Measurements from ENCODE around the gene TMEM184B.

DNA sequence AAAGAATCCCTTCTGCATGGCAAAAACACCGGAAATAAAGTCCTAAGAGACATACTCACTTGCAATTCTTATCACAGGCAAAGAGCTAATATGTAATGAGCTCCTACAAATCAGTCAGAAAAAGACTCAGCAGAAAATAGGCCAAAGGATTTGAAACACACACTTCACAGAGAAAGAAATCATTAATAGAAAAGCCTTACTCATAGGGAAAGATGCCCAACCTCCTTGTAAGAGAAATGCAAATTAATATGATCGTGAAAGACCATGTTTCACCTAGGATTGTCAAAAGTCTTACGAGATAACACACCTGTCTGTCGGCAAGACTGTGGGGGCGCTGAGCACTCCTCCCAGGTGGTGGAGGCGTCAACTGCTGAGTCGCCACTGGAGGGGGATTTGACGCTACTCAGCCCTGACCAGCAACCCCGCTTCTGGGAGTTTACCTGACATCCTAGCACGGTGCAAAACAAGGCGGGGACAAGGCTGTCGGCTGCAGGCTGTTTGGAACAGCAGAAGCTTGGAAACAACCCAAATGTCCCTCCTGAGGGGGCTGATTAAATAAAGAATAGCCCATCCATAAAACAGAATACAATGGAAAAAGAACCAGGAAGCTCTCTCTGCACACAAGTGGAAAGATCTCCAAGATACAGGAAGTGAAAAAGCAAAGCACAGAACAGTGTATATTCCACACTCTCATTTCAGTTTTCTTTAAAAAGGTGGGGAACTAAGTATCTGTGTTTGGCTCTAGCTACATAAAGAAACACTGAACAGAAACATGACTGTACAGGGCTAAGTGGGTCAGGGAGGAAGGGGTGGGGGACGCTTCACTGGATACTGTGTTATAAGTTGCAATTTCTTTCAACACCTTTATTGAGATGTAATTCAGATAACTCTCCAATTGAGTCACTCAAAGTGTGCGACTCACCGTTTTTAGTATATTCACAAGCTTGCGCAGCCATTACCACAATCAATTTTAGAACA is 33.0 kb upstream of the TMEM184B start:
- TF ChIP-seq, protein P1, sequence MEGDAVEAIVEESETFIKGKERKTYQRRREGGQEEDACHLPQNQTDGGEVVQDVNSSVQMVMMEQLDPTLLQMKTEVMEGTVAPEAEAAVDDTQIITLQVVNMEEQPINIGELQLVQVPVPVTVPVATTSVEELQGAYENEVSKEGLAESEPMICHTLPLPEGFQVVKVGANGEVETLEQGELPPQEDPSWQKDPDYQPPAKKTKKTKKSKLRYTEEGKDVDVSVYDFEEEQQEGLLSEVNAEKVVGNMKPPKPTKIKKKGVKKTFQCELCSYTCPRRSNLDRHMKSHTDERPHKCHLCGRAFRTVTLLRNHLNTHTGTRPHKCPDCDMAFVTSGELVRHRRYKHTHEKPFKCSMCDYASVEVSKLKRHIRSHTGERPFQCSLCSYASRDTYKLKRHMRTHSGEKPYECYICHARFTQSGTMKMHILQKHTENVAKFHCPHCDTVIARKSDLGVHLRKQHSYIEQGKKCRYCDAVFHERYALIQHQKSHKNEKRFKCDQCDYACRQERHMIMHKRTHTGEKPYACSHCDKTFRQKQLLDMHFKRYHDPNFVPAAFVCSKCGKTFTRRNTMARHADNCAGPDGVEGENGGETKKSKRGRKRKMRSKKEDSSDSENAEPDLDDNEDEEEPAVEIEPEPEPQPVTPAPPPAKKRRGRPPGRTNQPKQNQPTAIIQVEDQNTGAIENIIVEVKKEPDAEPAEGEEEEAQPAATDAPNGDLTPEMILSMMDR (IDR thresholded peaks at IDR 0.05): no peak
- no peak for TF ChIP-seq EZH2 (IDR thresholded peaks at IDR 0.05; ENCODE audit: borderline replicate concordance, insufficient read depth, low read depth, low read length, poor library complexity, severe bottlenecking)
